ENCODE data around the gene SPRR2B.
"Not testable (repeated sequence)": the region's sequence is repeated elsewhere in the genome, so short reads cannot be mapped to it uniquely, and the experiment has no call there.

Gene SPRR2B

DNA sequence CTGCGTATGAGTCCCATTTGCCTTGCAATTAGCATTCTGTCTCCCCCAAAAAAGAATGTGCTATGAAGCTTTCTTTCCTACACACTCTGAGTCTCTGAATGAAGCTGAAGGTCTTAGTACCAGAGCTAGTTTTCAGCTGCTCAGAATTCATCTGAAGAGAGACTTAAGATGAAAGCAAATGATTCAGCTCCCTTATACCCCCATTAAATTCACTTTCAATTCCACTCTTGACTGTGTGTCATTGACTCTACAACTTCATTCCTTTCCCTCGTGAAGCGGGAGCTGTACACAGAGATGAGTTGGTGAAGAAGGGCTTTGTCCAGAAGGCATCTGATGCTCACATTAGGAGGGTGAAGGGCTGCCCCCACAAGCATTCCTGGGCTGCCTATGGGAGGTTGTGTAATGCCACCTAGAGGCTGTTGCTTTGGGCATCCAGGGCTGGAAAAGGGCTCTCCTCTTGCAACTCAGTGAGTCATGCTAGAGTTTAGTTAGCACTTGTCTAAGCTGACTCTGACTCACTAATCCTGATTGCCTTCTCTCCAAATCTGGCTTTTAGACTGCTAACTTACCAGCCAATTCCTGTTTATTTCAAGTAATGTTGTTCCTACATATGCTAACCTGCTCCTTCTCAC is 38.6 kb downstream of the SPRR2B start:
- DNase-seq: no peak

DNA sequence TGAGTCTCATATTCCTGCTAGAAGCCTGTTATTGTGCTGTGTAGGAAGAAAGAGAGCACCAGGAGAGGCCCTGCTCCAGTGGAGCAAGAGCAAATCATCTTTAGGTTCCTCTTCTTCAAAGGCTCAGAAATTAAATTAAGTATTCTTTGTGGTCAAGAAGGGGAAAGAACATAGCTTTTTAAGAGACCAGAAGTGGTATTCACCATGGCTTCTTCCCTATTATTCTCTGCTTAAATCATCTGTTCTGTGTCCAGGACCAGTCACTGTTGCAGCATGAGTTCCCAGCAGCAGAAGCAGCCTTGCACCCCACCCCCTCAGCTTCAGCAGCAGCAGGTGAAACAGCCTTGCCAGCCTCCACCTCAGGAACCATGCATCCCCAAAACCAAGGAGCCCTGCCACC is 39.3 kb downstream of the SPRR2B start:
- DNase-seq: no peak

DNA sequence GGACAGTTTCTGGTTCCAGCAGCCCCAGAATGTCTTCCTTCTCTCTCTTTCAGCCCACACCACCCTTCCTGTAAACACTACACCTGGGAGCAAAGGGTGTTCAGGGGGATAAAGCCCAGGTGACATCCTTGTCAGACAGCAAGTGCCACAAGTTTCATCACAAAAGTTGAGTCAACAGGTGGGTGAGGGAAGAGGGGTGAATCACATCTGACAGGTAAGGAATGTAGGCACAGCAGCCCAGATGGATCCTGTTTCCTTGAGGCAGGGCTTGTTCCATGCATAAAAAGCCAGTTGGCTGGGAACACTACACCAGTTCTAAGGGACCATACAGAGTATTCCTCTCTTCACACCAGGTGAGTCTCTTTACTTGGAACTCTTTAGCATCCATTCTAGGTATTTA is 40.5 kb downstream of the SPRR2B start, which contains the start of gene SPRR1B:
Gene SPRR1B (plus strand): TSS at position 309 of the 400 bp plus-strand sequence. CDS start 1,143 bp downstream, outside the sequence.
- no peak for DNase-seq

DNA sequence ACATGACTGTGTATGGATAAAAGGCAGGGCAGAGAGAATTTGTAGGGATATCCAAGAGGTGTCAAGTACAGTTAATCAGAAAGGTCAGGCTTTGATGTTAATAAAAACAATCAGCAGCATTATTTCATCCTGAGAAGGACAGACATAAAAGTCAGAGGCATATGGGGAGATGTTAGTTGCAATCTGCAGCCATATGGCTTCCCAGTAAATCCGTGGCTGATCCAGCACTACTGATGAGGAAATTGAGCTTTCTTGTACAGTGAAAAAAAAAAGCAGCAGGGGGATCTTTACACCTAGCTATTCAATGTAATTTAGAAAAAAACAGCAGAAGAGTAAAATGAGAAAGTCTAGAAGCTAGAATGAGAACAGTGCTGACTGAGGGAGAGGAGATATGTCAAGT is 42.6 kb downstream of the SPRR2B start:
- DNase-seq: no peak

DNA sequence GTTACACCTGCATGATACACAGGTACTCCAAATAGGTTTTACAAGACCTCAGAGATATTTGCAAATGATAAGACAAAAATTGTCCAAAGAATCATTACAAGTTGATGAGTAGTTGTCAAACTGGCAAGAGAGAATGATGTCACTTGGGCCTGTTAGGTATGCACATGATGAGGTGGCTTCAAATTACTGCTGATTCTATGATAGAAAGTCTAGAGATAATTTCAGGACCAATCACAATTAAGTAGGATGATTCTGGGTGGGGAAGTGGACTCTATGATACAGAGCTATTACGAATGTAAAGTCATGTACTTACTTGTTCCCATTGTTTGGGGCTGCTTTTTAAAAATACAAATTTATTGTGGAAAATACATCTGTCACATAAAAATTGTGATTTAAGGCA is 45.6 kb downstream of the SPRR2B start:
- no peak for DNase-seq

DNA sequence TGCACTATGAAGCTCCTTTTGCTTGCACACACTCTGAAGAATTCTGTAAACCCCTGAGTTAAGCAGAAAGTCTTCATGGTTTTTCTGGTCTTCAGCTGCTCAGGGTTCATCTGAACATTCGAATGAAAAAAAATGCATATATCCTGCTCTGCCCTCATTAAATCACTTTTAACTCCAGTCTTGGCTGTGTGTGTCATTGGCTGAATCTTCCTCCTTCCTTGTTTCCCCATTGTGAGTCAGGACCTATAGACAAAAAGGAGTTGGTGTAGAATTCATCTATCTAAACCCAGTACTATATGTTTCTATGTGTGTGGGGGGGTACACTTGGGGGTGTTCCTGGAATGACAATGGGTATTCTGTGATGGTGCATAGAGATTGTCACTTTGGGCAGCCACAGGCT is 47.0 kb downstream of the SPRR2B start:
- no peak for DNase-seq

DNA sequence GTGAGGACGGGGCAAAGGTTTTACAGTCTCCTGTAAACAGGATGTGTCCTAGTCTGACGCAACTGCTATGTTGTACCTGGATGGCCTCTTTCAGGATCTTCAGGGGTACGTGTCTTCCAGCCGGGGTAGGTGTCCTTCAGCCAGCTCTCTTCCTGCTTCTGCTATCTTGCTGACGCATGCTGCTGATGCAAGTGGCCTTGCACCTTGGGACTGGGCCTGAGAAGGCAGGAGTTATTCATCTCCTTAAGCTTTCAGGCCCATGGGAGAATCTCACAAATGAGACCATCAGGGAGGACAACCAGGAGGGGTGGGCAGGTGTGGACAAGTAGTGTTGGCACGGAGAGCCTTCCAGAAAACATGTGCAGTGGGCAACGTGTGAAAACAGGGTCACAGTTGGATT is 48.3 kb downstream of the SPRR2B start:
- no peak for DNase-seq

DNA sequence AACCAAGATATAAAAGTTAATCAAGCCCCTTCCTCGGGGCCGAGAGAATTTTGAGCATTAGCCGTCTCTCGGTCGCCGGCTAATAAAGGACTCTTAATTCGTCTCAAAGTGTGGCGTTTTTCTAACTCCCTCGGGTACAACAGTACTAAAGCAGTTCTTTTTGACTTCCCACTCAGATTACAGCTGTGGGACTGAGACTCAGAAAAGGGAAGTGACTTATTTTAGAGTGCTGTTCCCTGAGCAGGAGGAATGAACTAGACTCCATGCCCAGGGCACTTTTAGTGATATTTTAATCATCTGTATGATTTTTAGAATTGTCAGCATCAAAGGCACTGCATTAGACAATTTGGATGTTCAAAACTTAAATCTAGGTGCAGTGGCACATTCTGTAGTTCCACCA is 49.1 kb downstream of the SPRR2B start:
- DNase-seq: not testable (repeated sequence)

DNA sequence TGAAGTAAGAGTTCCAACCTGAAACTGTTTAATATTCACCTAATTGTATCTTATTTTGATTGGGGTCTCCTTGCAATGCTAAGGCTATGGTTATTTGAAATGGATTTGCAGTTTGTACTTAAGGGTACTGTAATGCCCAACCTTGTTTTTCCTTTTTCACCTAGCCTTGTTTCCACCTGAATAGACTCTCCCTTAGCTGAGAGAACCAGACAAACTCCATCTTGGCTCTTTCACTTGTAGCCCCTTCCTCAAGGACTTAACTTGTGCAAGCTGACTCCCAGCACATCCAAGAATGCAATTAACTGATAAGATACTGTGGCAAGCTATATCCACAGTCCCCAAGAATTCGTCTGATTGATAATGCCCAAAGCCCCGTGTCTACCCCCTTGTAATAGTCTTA is 49.6 kb downstream of the SPRR2B start:
- not testable (repeated sequence) for DNase-seq
